Brain microvascular endothelial cell (primary cell): ENCODE measurements around the gene ETS1.

ENCODE experiments used
- DNase-seq: peaks from one replicate; pipeline ENCODE4 v3.0.0-alpha.2; 2020
- H3K27ac ChIP-seq: fragments of 250-450 bp; sonication (Bioruptor Pico); 2 replicates; pipeline ENCODE4 v1.5.1; 2020; ENCODE audit warnings: mild to moderate bottlenecking, moderate library complexity
- H3K27me3 ChIP-seq: fragments of 250-450 bp; sonication (Bioruptor Pico); replicated peaks from 2 replicates; pipeline ENCODE4 v1.5.1; 2020; ENCODE audit warnings: mild to moderate bottlenecking
- H3K36me3 ChIP-seq: fragments of 250-450 bp; sonication (Bioruptor Pico); replicated peaks from 2 replicates; pipeline ENCODE4 v1.5.1; 2020; ENCODE audit warnings: mild to moderate bottlenecking
- H3K4me3 ChIP-seq: 2 replicates; pipeline ENCODE4 v1.5.1; 2011; ENCODE audit warnings: low read depth, mild to moderate bottlenecking, control low read depth, low read length, moderate library complexity
- CTCF ChIP-seq: IDR thresholded peaks from 2 replicates; pipeline ENCODE4 v1.5.1; 2011; ENCODE audit warnings: low read depth, mild to moderate bottlenecking, moderate library complexity, low read length, control low read depth, inconsistent platforms; ENCODE audit errors: missing control alignments
- in situ Hi-C: cut with HindIII; loops from 2 replicates; pipeline ENCODE4 v1.10.0; 2017; ENCODE audit warnings: low sequenced_read_pairs, low pct_ligation_motif_present

ETS1 gene

GRCh38 chr11:128516886-128517285, 70.5 kb downstream of the ETS1 start:
- Histone ChIP-seq H3K4me3 (no peak overlapping the region), H3K27ac (peak overlapping the region; percentile 99), H3K36me3 (peaks cover 9% of the 10 kb centered on the region), H3K27me3 (no peaks in the 10 kb centered on the region)
- no peak for DNase-seq
- TF ChIP-seq CTCF, result no peak
- in situ Hi-C loops, result no loop called here

GRCh38 chr11:128515826-128516778, 71.3 kb downstream of the ETS1 start:
- no peak overlapping the region for H3K27ac ChIP-seq
- DNase-seq, result no peak
- H3K4me3 ChIP-seq, result no peak overlapping the region
- TF ChIP-seq CTCF, result no peak
- H3K36me3 ChIP-seq, result peaks cover 9% of the 10 kb centered on the region
- in situ Hi-C loops, result no loop called here
- H3K27me3 ChIP-seq, result no peaks in the 10 kb centered on the region

GRCh38 chr11:128515086-128515485, 72.3 kb downstream of the ETS1 start:
- Histone ChIP-seq H3K4me3 (no peak overlapping the region), H3K27me3 (no peaks in the 10 kb centered on the region), H3K27ac (peak overlapping the region; percentile 2), H3K36me3 (peaks cover 9% of the 10 kb centered on the region)
- TF ChIP-seq CTCF, result no peak
- DNase-seq, result no peak
- in situ Hi-C loops, result no loop called here

GRCh38 chr11:128513915-128514681, 73.3 kb downstream of the ETS1 start:
- no peak for TF ChIP-seq CTCF
- peaks cover 9% of the 10 kb centered on the region for H3K36me3 ChIP-seq
- in situ Hi-C loops, result no loop called here
- H3K4me3 ChIP-seq, result no peak overlapping the region
- no peaks in the 10 kb centered on the region for H3K27me3 ChIP-seq
- no peak for DNase-seq
- H3K27ac ChIP-seq, result peak overlapping the region; percentile 41

- Histone ChIP-seq H3K4me3 (no peak overlapping the region), H3K27ac (no peak overlapping the region), H3K27me3 (no peaks in the 10 kb centered on the region), H3K36me3 (peaks cover 9% of the 10 kb centered on the region)
- DNase-seq, result no peak
- TF ChIP-seq CTCF, result no peak
- in situ Hi-C loops, result no loop called here
These were observed 74.8 kb downstream of the ETS1 start for GRCh38 chr11:128512474-128512996.
